Activated CD8-positive, alpha-beta memory T cell treated with anti-CD3 and anti-CD28 coated beads, Interleukin-2, amount 10 ng/mL, durations not matched to agents 7 days and 5 days (primary cell): ENCODE measurements around the gene C6orf52. TPM values are rescaled to one million over a fixed set of nuclear protein-coding genes. Genes with fewer than 3 reads are reported as not detected.
A peak's percentile ranks its signal among the peaks of the same experiment; 100 is the strongest.
"Not testable (repeated sequence)": the region's sequence is repeated elsewhere in the genome, so short reads cannot be mapped to it uniquely, and the experiment has no call there.

Experiments
- ATAC-seq: fragments of 150-1000 bp; cut with Tn5 transposase; one replicate; pipeline ENCODE4 v1.10.0; 2021; ENCODE audit warnings: moderate library complexity
- CTCF ChIA-PET: fragments of 350-600 bp; sonication (Branson Sonifier 250); formaldehyde crosslinking; loops from one replicate; lab custom pipeline; 2021; ENCODE audit warnings: antibody characterized with exemption; lab: Charles Lee
- DNase-seq: peaks from one replicate; pipeline ENCODE4 v3.0.0-alpha.2; 2020
- H3K27ac Mint-ChIP-seq: one replicate; pipeline ENCODE4 v1.8.0; 2021; ENCODE audit warnings: mild to moderate bottlenecking, mixed read lengths
- H3K27me3 Mint-ChIP-seq: one replicate; pipeline ENCODE4 v1.8.0; 2021; ENCODE audit warnings: mixed read lengths
- H3K36me3 Mint-ChIP-seq: one replicate; pipeline ENCODE4 v1.8.0; 2021; ENCODE audit warnings: mild to moderate bottlenecking, mixed read lengths
- H3K4me1 Mint-ChIP-seq: one replicate; pipeline ENCODE4 v1.8.0; 2021; ENCODE audit warnings: mixed read lengths
- H3K4me3 Mint-ChIP-seq: one replicate; pipeline ENCODE4 v1.8.0; 2021; ENCODE audit warnings: mild to moderate bottlenecking, moderate library complexity, mixed read lengths
- H3K9me3 Mint-ChIP-seq: one replicate; pipeline ENCODE4 v1.8.0; 2022; ENCODE audit warnings: low read depth, mixed read lengths
- total RNA-seq, 2 experiments: library from RNA; stranded (reverse); gene quantifications; one replicate each; pipeline ENCODE4 v1.2.3, GENCODE V29; 2021

C6orf52 gene
- total RNA-seq, 2 experiments from 2014 or later, result 2.5 to 2.7 TPM

- H3K27me3 Mint-ChIP-seq, result peaks cover 20% of the 10 kb centered on the region
- H3K4me1 Mint-ChIP-seq, H3K27ac Mint-ChIP-seq, H3K36me3 Mint-ChIP-seq, ATAC-seq, DNase-seq, H3K9me3 Mint-ChIP-seq: not testable (repeated sequence)
- CTCF ChIA-PET, result interaction anchor here (0.6 kb wide), 1 partner anchor 98 kb away, joined by 4 read pairs; no protein-coding TSS in a partner anchor
- peak overlapping the region; percentile 59 for H3K4me3 Mint-ChIP-seq
These were observed 33.8 kb downstream of the C6orf52 start for GRCh38 chr6:10660431-10661191.

GRCh38 chr6:10659699-10660348, 34.6 kb downstream of the C6orf52 start:
- H3K27me3 Mint-ChIP-seq, result peaks cover 25% of the 10 kb centered on the region
- CTCF ChIA-PET, result interaction anchor here (0.6 kb wide), 1 partner anchor 99 kb away, joined by 4 read pairs; no protein-coding TSS in a partner anchor
- no peak for DNase-seq
- peak; percentile 58 for ATAC-seq
- H3K27ac Mint-ChIP-seq, result no peak overlapping the region
- no peaks in the 10 kb centered on the region for H3K9me3 Mint-ChIP-seq
- H3K4me1 Mint-ChIP-seq, result peaks cover 14% of the 10 kb centered on the region
- H3K36me3 Mint-ChIP-seq, result no peaks in the 10 kb centered on the region
- peak overlapping the region; percentile 59 for H3K4me3 Mint-ChIP-seq

- DNase-seq (no peak), ATAC-seq (peak; percentile 13)
- Mint-ChIP-seq H3K9me3 (no peaks in the 10 kb centered on the region), H3K4me1 (peaks cover 14% of the 10 kb centered on the region), H3K27ac (no peak overlapping the region), H3K4me3 (peak overlapping the region; percentile 53), H3K36me3 (no peaks in the 10 kb centered on the region), H3K27me3 (peaks cover 22% of the 10 kb centered on the region)
- CTCF ChIA-PET, result no interaction called here
These were observed 35.3 kb downstream of the C6orf52 start for GRCh38 chr6:10658910-10659698.

- Mint-ChIP-seq H3K9me3 (no peaks in the 10 kb centered on the region), H3K4me3 (peak overlapping the region; percentile 0), H3K4me1 (peaks cover 14% of the 10 kb centered on the region), H3K36me3 (peaks cover 4% of the 10 kb centered on the region), H3K27ac (no peak overlapping the region), H3K27me3 (peaks cover 32% of the 10 kb centered on the region)
- ATAC-seq (peak; percentile 72), DNase-seq (peak; percentile 44)
- CTCF ChIA-PET, result no interaction called here
These were observed 38.8 kb downstream of the C6orf52 start for GRCh38 chr6:10655508-10656055.

GRCh38 chr6:10644225-10644624, 50.2 kb downstream of the C6orf52 start:
- Mint-ChIP-seq H3K9me3 (no peaks in the 10 kb centered on the region), H3K27me3 (peaks cover 21% of the 10 kb centered on the region), H3K4me3 (no peak overlapping the region), H3K36me3 (peaks cover 1% of the 10 kb centered on the region), H3K4me1 (peaks cover 10% of the 10 kb centered on the region), H3K27ac (no peak overlapping the region)
- DNase-seq (no peak), ATAC-seq (no peak)
- CTCF ChIA-PET, result no interaction called here

- no peak overlapping the region for H3K27ac Mint-ChIP-seq
- no peak overlapping the region for H3K4me3 Mint-ChIP-seq
- no peak for DNase-seq
- H3K36me3 Mint-ChIP-seq, result peaks cover 1% of the 10 kb centered on the region
- peaks cover 21% of the 10 kb centered on the region for H3K27me3 Mint-ChIP-seq
- CTCF ChIA-PET, result no interaction called here
- ATAC-seq, result no peak
- peaks cover 10% of the 10 kb centered on the region for H3K4me1 Mint-ChIP-seq
- no peaks in the 10 kb centered on the region for H3K9me3 Mint-ChIP-seq
These were observed 51.2 kb downstream of the C6orf52 start for GRCh38 chr6:10643201-10643651.

- CTCF ChIA-PET, result no interaction called here
- Mint-ChIP-seq H3K27ac (no peak overlapping the region), H3K4me1 (peaks cover 10% of the 10 kb centered on the region), H3K4me3 (no peak overlapping the region), H3K36me3 (peaks cover 1% of the 10 kb centered on the region), H3K27me3 (peaks cover 23% of the 10 kb centered on the region), H3K9me3 (no peaks in the 10 kb centered on the region)
- ATAC-seq, result no peak
- DNase-seq, result no peak
These were observed 52.9 kb downstream of the C6orf52 start for GRCh38 chr6:10641528-10641927.

- H3K27me3 Mint-ChIP-seq, result peaks cover 23% of the 10 kb centered on the region
- CTCF ChIA-PET, result no interaction called here
- no peak overlapping the region for H3K4me3 Mint-ChIP-seq
- DNase-seq (no peak), ATAC-seq (no peak)
- no peak overlapping the region for H3K27ac Mint-ChIP-seq
- peaks cover 10% of the 10 kb centered on the region for H3K4me1 Mint-ChIP-seq
- peaks cover 1% of the 10 kb centered on the region for H3K36me3 Mint-ChIP-seq
- H3K9me3 Mint-ChIP-seq, result no peaks in the 10 kb centered on the region
These were observed 54.0 kb downstream of the C6orf52 start for GRCh38 chr6:10640412-10640811.

- H3K27me3 Mint-ChIP-seq, result peaks cover 2% of the 10 kb centered on the region
- H3K27ac Mint-ChIP-seq, result no peak overlapping the region
- CTCF ChIA-PET, result no interaction called here
- peak; percentile 48 for DNase-seq
- peak; percentile 86 for ATAC-seq
- no peaks in the 10 kb centered on the region for H3K36me3 Mint-ChIP-seq
- peaks cover 14% of the 10 kb centered on the region for H3K4me1 Mint-ChIP-seq
- no peaks in the 10 kb centered on the region for H3K9me3 Mint-ChIP-seq
- no peak overlapping the region for H3K4me3 Mint-ChIP-seq
These were observed 61.2 kb downstream of the C6orf52 start for GRCh38 chr6:10633216-10633615.

- no peak overlapping the region for H3K4me3 Mint-ChIP-seq
- H3K9me3 Mint-ChIP-seq, result no peaks in the 10 kb centered on the region
- peaks cover 2% of the 10 kb centered on the region for H3K36me3 Mint-ChIP-seq
- no peak overlapping the region for H3K27ac Mint-ChIP-seq
- H3K27me3 Mint-ChIP-seq, result no peaks in the 10 kb centered on the region
- DNase-seq (no peak), ATAC-seq (no peak)
- CTCF ChIA-PET, result interaction anchor here (0.6 kb wide), 1 partner anchor 19 kb away, joined by 3 read pairs; no protein-coding TSS in a partner anchor
- peaks cover 14% of the 10 kb centered on the region for H3K4me1 Mint-ChIP-seq
These were observed 64.2 kb downstream of the C6orf52 start for GRCh38 chr6:10630178-10630577.

GRCh38 chr6:10627800-10628199, 66.6 kb downstream of the C6orf52 start:
- Mint-ChIP-seq H3K4me3 (no peak overlapping the region), H3K4me1 (peaks cover under 1% of the 10 kb centered on the region), H3K27me3 (no peaks in the 10 kb centered on the region), H3K27ac (no peak overlapping the region), H3K9me3 (peaks cover 2% of the 10 kb centered on the region), H3K36me3 (peaks cover 18% of the 10 kb centered on the region)
- CTCF ChIA-PET, result no interaction called here
- ATAC-seq (no peak), DNase-seq (no peak)

GRCh38 chr6:10626154-10626741, 68.2 kb downstream of the C6orf52 start:
- Mint-ChIP-seq H3K36me3 (peaks cover 24% of the 10 kb centered on the region), H3K27ac (no peak overlapping the region), H3K4me1 (no peaks in the 10 kb centered on the region), H3K4me3 (no peak overlapping the region), H3K27me3 (no peaks in the 10 kb centered on the region), H3K9me3 (peaks cover 2% of the 10 kb centered on the region)
- ATAC-seq, result no peak
- DNase-seq, result no peak
- CTCF ChIA-PET, result no interaction called here

- Mint-ChIP-seq H3K4me3 (no peak overlapping the region), H3K27ac (no peak overlapping the region), H3K9me3 (peaks cover 2% of the 10 kb centered on the region), H3K36me3 (peaks cover 24% of the 10 kb centered on the region), H3K27me3 (no peaks in the 10 kb centered on the region), H3K4me1 (no peaks in the 10 kb centered on the region)
- no peak for ATAC-seq
- CTCF ChIA-PET, result no interaction called here
- no peak for DNase-seq
These were observed 69.6 kb downstream of the C6orf52 start for GRCh38 chr6:10624836-10625235.
